Adipose tissue (tissue), 3 donors: ENCODE results near the gene PDGFC. TPM values are rescaled to one million over a fixed set of nuclear protein-coding genes. Genes with fewer than 3 reads are reported as not detected.
"Not testable (repeated sequence)": the region's sequence is repeated elsewhere in the genome, so short reads cannot be mapped to it uniquely, and the experiment has no call there.

Experiments used
- H3K27ac ChIP-seq: one replicate; pipeline ENCODE4 v1.5.1; 2013; ENCODE audit warnings: low read depth, low read length
- WGBS, 3 donors: extraction: QIAGEN DNeasy Blood & Tissue Kit; methylation state at CpG; one replicate each; pipeline ENCODE4 v1.1.7; 2013; 5-methylcytosine and 5-hydroxymethylcytosine counted together
- polyA plus RNA-seq, 3 donors: library from polyadenylated mRNA; stranded (reverse); fragments of 200-250 nt; gene quantifications; one replicate each; pipeline ENCODE4 v1.2.3, GENCODE V29; 2013
- donor health status: healthy with polysubstance abuse.
- donor health status: Bipolar disorder and iron deficiency.
- donor health status: healthy.

The PDGFC gene
- polyA plus RNA-seq, 3 donors = 4.4 to 17.2 (median 6.5) TPM

DNA sequence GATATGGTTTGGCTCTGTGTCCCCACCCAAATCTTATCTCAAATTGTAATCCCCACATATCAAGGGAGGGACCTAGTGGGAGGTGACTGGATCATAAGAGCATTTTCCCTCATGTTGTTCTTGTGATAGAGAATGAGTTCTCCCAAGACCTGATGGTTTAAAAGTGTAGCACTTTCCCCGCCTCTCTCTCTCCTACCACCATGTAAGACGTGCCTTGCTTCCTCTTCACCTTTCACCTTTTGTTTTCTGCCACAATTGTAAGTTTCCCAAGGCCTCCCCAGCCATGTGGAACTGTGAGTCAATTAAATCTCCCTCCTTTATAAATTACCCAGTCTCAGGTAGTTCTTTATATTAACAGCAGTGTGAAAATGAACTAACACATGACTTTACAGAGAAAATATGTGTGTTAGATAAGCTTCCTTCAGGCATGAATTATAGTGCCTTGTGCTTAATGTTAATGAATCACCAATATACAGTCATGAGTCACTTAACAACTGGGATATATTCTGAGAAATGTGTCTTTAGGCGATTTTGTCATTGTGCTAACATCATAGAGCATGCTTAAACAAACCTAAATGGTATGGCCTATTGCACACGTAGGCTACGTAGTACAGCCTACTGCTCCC is 37.9 kb downstream of the PDGFC start:
- H3K27ac ChIP-seq = no peak overlapping the region
- WGBS, 3 donors = 76 to 86% (median 80%) methylated on average over 5 of the region's 5 CpGs

GRCh38 chr4:156932360-156932759 is 39.2 kb downstream of the PDGFC start:
- WGBS, 3 donors = 80 to 95% methylated on average over 2 of the region's 2 CpGs; no CpG with 5 or more reads in 1 of the 3 donors
- H3K27ac ChIP-seq = not testable (repeated sequence)

DNA sequence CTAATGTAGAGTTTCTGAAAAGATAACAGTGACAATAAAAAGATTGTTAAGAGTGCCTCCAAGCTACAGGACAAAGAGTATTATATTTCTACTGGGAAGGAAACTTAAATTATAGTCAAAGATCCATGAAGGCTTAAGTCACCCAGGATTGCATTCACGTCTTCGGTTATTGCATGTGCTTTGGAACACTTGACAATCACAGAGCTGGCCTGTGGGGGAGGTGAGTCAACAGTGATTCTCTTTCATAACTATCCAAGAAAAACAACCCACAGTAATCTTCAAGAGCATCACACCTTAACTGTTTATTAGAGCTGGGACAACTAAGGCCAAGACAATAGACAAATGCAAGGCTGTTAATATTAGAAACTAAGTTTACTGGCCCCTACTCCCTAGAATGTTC is 40.3 kb downstream of the PDGFC start:
- WGBS, 3 donors = 32 to 62% (median 47%) methylated on average over 2 of the region's 2 CpGs
- no peak overlapping the region for H3K27ac ChIP-seq

DNA sequence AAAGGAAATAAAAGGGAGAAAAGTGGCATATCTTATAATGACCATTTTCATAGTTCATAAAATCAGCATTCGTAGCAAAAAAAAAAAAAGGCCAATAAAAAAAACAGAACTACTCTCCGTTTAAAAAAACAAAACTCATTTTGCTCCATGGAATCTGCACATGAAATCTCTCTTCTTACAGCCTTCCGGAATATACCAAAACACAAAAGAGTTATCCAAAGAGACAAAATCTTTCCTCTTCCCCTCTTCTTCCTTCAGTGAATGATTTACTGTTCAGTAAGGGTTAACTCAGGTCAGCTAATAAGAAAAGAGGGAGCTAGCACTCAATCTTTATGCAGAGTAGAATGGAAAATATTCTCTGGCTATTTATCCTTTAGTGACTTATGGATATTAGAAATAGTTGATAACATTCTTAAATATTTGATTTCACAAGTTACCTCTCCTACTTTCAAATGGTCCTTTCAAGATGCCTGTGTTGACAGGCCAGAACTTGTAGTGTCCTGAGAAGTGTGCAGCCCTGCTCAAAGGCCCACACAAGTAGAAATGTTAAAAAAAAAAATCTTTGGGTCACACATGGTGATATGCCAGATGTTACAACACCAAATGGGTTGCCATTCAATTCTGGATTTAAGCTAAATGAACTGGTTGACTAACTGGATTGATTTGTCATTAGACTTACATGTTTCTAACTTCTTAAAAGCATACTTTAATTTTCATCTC is 42.1 kb downstream of the PDGFC start:
- no peak overlapping the region for H3K27ac ChIP-seq
- 74 to 87% (median 82%) methylated on average over 3 of the region's 3 CpGs for WGBS, 3 donors

DNA sequence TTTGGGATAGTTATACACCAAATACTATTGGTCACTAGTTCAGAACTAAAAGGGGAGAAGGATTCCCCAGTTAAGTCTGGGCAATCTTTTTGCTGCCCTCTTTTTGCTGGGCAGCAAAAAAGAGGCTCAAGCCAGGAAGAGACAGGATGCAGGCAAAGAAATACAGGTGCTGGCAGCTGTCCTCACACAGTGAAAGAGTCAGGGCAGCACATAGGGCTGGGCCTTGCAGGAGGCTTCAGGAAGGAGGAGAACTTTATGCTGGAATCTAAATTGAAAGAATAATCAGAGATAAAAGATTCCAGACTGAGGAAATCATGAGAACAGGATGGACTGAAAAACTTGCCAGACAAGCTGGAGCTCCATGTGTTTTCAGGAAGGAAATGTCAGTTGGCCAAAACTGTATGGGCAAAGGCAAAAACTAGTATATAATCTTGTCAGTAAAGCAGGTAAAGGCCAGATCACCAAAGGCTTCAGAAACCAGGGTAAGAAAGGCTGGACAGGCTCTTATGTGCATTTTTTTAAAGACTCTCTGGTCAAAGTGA is 46.8 kb downstream of the PDGFC start:
- no peak overlapping the region for H3K27ac ChIP-seq

DNA sequence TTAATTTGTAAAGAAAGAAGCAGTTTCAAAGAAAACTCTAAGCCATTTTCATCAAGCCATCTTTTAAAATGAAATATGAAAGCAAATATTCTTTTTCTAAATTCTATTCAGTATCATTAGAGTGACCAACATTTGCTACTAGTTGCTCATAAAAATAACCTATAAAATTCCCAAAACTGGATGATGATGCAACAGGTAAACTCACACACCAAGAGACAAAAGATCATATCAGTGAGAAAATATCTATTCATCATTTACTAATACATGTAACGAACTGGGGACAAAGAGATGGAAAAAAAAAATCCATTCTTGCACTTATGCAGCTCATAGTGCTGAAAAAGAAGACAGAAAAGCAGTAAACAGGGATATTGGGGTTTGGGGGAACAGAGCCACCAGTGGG is 48.1 kb downstream of the PDGFC start:
- no peak overlapping the region for H3K27ac ChIP-seq
- WGBS, 3 donors = 71 to 81% (median 74%) methylated on average over 1 of the region's 1 CpG

DNA sequence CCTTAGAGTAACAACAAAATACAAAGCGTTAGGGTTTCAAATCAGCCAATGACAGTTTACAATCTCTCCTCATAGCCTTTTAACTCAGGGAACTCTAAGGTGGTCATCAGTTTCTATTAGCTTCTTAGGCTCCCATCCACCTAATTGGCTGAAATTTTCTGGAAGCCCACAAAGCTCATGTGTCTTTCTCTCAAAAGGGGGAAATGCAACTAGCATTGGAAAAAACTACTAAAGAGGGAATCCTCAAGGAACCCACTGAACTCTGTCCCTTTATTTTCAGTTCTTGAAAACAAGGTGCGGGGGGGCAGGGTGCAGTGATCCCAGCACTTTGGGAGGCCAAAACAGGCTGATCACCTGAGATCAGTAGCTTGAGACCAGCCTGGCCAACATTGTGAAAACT is 56.4 kb downstream of the PDGFC start:
- H3K27ac ChIP-seq = no peak overlapping the region
- 85 to 95% (median 94%) methylated on average over 2 of the region's 2 CpGs for WGBS, 3 donors

DNA sequence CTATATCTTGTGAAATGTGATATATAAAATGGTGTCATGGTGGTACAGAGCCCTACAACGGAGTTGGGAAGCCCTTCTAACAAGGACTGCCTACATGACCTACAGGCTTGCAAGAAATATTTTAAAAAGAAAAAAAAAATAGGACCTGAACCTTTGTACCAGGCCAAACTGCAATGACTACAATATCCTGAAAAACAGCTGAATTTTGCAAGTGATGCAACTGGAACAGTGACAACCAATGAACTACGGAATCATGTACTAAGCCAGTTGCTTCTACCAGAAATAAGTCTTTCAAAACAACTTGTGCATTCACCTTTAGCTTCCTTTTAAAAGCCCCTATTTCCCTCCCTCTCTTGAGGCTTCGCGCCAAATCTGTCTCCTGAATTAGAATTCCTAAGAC is 58.4 kb downstream of the PDGFC start:
- 94 to 97% (median 94%) methylated on average over 4 of the region's 4 CpGs for WGBS, 3 donors
- no peak overlapping the region for H3K27ac ChIP-seq

DNA sequence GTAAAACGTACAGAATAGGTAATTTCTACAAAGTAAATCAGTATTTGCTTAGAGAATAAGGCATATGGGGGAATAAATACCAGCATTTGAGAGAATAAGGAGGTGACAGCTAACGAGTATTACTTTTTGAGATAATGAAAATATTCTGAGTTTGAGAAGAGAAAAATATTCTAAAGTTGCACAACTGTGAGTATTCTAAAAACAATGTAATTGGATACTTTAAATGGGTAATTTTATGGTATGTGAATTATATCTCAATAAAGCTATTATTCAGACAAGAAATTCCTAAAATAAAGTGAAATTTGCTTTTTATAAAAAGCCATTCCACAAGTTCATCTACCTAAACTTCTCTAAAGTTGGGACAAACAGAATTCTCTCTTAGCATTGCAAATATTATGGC is 62.6 kb downstream of the PDGFC start:
- WGBS, 3 donors = 64 to 85% (median 72%) methylated on average over 2 of the region's 2 CpGs
- H3K27ac ChIP-seq = no peak overlapping the region

DNA sequence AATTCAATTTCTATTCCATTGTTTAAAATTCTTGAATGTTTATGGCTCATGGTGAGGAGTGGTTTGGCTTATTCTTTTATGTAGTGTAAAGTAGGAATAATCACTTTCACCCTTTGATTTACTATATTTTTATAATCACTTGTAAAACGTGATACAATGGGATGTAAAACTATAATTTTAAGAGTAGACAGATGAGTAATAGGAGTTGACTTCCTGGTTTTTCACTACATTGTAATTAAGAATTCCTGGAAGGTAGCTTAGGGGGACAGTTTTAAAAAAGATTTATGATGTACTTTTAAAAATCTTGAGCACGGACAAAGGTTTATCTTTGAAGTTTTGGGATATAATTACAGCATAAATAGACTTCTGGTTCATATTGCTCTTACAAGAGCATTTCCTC is 65.3 kb downstream of the PDGFC start:
- no peak overlapping the region for H3K27ac ChIP-seq
- 31 to 53% (median 31%) methylated on average over 2 of the region's 2 CpGs for WGBS, 3 donors

- H3K27ac ChIP-seq = no peak overlapping the region
- 74 to 89% (median 87%) methylated on average over 3 of the region's 3 CpGs for WGBS, 3 donors
These were observed 69.7 kb downstream of the PDGFC start for GRCh38 chr4:156901871-156902270.

DNA sequence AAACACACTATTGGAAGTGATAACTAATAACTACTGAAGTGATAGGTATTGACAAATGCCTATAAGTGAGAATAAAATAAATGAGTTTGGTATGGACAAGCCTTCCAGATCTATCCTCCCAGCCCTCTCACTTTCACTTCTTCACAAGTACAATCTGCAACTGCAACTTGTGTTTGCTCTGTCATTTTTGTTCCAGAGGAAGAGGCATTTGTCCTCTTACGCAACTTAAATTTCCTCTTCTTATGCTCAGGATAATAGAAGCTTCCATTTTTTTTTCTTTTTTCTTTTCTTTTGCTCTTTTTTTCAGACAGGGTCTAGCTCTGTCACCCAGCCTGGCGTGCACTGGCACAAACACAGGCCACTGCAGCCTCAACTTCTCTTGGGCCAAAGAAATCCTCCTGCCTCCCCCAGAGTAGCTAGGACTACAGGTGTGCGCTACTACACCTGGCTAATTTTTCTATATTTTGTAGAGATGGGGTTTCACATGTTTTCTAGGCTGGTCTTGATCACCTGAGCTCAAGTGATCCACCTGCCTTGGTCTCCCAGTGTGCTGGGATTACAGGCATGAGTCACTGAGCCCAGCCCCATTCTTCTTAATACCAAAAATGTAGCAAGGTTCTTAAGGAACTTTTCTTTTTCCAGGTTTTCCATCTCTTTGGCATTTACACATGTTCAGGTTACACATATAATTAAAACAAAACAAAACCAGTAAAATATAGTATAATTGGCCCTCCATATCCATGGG is 73.1 kb downstream of the PDGFC start:
- H3K27ac ChIP-seq = no peak overlapping the region
- WGBS, 3 donors = 38 to 62% (median 42%) methylated on average over 3 of the region's 3 CpGs

- no peak overlapping the region for H3K27ac ChIP-seq
- WGBS, 3 donors = 50 to 60% (median 53%) methylated on average over 1 of the region's 1 CpG
These were observed 75.1 kb downstream of the PDGFC start for GRCh38 chr4:156896527-156896926.

GRCh38 chr4:156894234-156894633 is 77.4 kb downstream of the PDGFC start:
- WGBS, 3 donors = 81 to 93% (median 88%) methylated on average over 1 of the region's 1 CpG
- H3K27ac ChIP-seq = no peak overlapping the region

GRCh38 chr4:156892805-156893204 is 78.8 kb downstream of the PDGFC start:
- no peak overlapping the region for H3K27ac ChIP-seq
- WGBS, 3 donors = 70 to 78% (median 70%) methylated on average over 2 of the region's 2 CpGs

DNA sequence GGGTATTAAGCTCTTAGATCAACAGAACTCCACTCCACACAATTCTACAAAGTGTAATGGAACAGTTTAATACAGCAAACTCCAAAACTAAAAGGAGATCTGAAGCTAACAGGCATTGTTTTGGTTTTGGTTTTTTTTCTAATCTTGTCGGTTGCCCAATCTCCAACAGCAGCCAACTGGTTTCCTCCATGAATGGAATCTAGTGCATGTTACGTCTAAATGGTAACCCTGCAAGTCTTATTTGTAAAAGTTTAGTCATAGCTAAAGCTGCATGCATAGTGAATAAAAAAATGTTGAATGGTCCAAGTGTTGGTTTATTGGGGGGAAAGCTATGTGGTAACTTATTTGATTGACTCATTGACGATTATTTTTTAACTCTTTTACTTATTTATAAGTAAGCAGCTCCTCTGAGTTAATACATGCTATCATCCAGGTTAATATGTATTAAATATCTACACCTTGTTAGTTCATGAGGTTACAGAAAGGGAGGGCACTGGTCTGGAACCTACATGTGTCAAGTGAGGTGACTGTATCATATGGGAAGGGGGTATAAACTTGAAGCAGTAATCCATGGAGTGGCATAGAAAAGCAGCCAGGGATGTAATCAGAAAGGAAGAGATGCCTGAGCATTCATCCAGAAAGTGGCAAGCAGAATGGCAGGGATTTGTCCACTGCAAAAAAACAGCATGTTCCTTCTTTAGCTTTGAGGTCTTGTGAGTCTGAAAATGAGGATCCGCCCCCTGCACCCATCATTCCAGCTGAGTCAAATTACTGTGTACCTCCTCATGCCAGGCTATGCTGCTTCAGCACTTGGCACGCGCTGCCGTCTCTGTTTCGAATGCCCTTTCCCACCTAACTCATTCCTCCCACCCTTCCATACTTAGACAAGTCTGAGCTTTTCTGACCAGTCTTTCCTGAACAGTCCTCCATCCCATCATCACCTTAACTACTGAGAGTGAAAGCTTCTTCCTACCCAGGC is 81.7 kb downstream of the PDGFC start:
- WGBS, 3 donors = 78 to 93% (median 79%) methylated on average over 8 of the region's 8 CpGs
- H3K27ac ChIP-seq = no peak overlapping the region

DNA sequence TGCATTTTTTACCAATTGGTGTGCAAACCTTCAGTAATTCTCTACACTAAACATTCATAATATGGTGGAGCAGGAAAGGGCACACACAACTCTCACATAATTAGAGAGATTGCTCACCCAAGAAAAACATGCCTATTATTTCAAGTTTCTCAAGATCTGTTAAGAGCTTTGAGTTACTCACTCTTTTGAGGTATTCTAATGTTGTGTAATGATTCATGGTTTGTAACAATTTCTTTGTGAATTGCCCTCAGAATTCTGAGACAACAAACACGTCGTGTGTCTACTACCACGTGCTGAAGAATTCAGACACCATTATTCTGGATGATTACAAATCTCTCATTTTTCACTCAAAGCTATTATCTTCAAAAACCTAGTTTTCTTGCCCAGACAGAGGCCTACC is 82.8 kb downstream of the PDGFC start:
- 74 to 94% (median 78%) methylated on average over 3 of the region's 3 CpGs for WGBS, 3 donors
- H3K27ac ChIP-seq = no peak overlapping the region

DNA sequence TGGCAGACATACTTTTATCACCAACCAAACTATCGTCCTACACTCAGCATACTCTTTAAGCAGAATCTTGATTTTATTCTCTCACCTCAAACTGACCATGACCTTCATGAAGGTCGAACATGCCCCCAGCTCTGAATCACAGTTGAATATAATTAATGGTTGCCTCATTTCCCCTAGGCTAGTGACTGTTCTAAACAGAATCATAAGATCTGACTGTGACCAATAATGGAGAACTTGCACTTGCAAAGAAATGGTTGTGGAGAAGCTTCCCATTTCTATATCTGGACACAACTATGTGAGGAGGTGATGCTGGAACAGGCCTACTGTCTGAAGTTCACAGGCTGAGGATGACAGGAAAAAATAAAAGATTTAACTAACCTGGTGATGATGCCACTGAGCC is 85.1 kb downstream of the PDGFC start:
- 82 to 93% (median 84%) methylated on average over 2 of the region's 2 CpGs for WGBS, 3 donors
- no peak overlapping the region for H3K27ac ChIP-seq
